ENCODE data around the gene KIAA1671. TPM values are rescaled to one million over a fixed set of nuclear protein-coding genes. Genes with fewer than 3 reads are reported as not detected.

Gene KIAA1671
- total and polyA plus RNA-seq, 4 donors = 21.7 to 55.2 (median 25.8) TPM

DNA sequence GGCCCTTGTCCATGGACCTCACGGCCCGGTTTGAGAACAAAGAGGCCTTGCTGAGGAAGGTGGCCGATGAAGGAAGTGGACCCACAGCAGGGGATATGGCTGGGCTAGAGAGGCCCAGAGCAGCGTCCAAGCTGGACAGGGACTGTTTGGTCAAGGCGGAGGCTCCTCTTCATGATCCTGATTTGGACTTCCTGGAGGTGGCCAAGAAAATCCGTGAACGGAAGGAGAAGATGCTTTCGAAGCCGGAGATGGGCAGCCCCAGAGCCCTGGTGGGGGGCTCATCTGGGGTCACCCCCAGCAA is 76.3 kb downstream of the KIAA1671 start:
- H3K9me3 ChIP-seq (ENCODE audit: control insufficient read depth, insufficient read depth, low read length) = no peaks in the 10 kb centered on the region
- no peak for DNase-seq (ENCODE audit: low read depth in 4 of 6, low spot score in 6 of 6)
- no peak overlapping the region for H3K4me3 ChIP-seq (ENCODE audit: low read depth, low read length)
- 82% methylated on average over 9 of the region's 9 CpGs for WGBS (ENCODE audit: insufficient coverage)
- H3K36me3 ChIP-seq (ENCODE audit: control insufficient read depth, insufficient read depth, low read length) = peaks cover 18% of the 10 kb centered on the region
- H3K4me1 ChIP-seq (ENCODE audit: control insufficient read depth, insufficient read depth, low read length) = peaks cover 27% of the 10 kb centered on the region
- no peak overlapping the region for H3K27ac ChIP-seq (ENCODE audit: low read depth, low read length)
- no peaks in the 10 kb centered on the region for H3K27me3 ChIP-seq (ENCODE audit: control insufficient read depth, insufficient read depth, low read length)

DNA sequence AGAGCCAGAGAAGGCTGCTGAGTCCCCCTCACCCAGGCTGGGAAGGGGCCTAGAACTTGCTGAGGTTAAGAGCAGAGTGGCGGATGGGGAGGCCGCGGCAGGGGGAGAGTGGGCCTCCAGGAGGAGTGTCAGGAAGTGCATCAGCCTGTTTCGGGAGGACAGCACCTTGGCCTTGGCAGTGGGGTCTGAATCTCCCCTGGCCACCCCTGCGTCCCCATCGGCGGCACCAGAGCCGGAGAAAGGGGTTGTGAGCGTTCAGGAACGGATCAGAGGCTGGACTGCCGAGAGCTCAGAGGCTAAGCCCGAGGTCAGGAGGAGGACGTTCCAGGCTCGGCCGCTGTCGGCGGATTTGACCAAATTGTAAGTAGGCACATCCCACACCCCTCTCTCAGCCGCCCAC is 76.7 kb downstream of the KIAA1671 start:
- 99% methylated on average over 13 of the region's 18 CpGs for WGBS (ENCODE audit: insufficient coverage)
- no peaks in the 10 kb centered on the region for H3K27me3 ChIP-seq (ENCODE audit: control insufficient read depth, insufficient read depth, low read length)
- no peaks in the 10 kb centered on the region for H3K9me3 ChIP-seq (ENCODE audit: control insufficient read depth, insufficient read depth, low read length)
- DNase-seq (ENCODE audit: low read depth in 4 of 6, low spot score in 6 of 6) = no peak
- no peak overlapping the region for H3K4me3 ChIP-seq (ENCODE audit: low read depth, low read length)
- no peak overlapping the region for H3K27ac ChIP-seq (ENCODE audit: low read depth, low read length)
- peaks cover 18% of the 10 kb centered on the region for H3K36me3 ChIP-seq (ENCODE audit: control insufficient read depth, insufficient read depth, low read length)
- H3K4me1 ChIP-seq (ENCODE audit: control insufficient read depth, insufficient read depth, low read length) = peaks cover 27% of the 10 kb centered on the region

DNA sequence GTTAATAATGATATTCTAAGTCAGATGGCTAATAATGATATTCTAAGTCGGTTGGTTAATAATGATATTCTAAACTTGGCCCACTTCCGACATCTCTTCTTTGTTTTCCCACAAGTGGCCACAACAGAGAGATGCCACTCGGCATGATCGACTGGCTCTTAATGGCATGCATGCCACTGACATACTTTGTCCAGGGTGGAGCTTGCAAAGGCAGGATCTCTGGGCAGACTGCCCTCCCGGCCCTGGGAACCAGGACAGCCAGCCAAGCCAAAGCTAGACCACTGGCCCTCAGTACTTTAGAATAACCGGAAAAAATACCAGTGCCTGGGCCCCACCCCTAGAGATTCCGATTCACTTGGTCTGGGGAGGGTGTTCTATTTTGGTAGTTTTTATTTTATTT is 78.1 kb downstream of the KIAA1671 start:
- Histone ChIP-seq H3K36me3 (ENCODE audit: control insufficient read depth, insufficient read depth, low read length) (peaks cover 18% of the 10 kb centered on the region), H3K4me1 (ENCODE audit: control insufficient read depth, insufficient read depth, low read length) (peaks cover 24% of the 10 kb centered on the region), H3K9me3 (ENCODE audit: control insufficient read depth, insufficient read depth, low read length) (no peaks in the 10 kb centered on the region), H3K4me3 (ENCODE audit: low read depth, low read length) (no peak overlapping the region), H3K27me3 (ENCODE audit: control insufficient read depth, insufficient read depth, low read length) (no peaks in the 10 kb centered on the region), H3K27ac (ENCODE audit: low read depth, low read length) (no peak overlapping the region)
- peak in 3 of 6 donors; percentile 20 to 69 (median 39) for DNase-seq (ENCODE audit: low read depth in 4 of 6, low spot score in 6 of 6)
- WGBS (ENCODE audit: insufficient coverage) = 40% methylated on average over 3 of the region's 7 CpGs

DNA sequence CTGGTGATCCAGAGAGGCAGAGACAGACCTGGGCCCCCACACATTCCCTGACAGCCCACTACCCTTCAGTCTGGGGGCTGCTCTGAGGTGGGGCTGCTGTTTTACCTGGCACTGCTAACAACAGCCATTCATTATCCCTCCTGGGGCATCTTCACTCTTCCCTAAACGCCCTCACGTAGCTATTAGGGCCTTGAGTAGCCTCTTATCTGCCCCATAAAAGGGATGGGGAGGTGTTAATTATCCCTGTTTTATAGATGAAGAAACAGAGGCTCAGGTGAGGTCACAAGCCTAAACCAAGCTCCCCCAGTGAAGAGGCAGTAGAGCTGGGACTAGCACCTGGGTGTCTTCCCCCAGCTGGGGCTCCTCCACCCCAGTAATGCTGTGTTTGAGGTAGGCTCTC is 79.5 kb downstream of the KIAA1671 start:
- Histone ChIP-seq H3K27me3 (ENCODE audit: control insufficient read depth, insufficient read depth, low read length) (no peaks in the 10 kb centered on the region), H3K4me3 (ENCODE audit: low read depth, low read length) (no peak overlapping the region), H3K36me3 (ENCODE audit: control insufficient read depth, insufficient read depth, low read length) (peaks cover 18% of the 10 kb centered on the region), H3K4me1 (ENCODE audit: control insufficient read depth, insufficient read depth, low read length) (peaks cover 20% of the 10 kb centered on the region), H3K9me3 (ENCODE audit: control insufficient read depth, insufficient read depth, low read length) (no peaks in the 10 kb centered on the region), H3K27ac (ENCODE audit: low read depth, low read length) (no peak overlapping the region)
- DNase-seq (ENCODE audit: low read depth in 4 of 6, low spot score in 6 of 6) = no peak
- no CpG with 5 or more reads among the region's 2 CpGs for WGBS (ENCODE audit: insufficient coverage)

DNA sequence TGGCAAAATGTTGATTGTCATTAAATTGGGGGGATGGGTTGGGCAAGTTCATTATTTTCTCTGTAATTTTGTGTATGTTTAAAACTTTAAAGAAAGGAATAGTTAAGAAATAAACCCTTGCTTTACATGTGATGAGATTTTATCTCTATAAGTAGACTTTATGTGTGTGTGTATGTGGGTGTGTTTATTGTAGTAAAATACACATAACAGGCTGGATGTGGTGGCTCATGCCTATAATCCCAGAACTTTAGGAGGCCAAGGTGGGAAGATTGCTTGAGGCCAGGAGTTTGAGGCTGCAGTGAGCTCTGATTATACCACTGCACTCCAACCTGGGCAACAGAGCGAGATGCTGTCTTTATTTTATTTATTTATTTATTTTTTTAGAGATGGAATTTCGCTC is 83.2 kb downstream of the KIAA1671 start:
- H3K4me3 ChIP-seq (ENCODE audit: low read depth, low read length) = no peak overlapping the region
- no CpG with 5 or more reads among the region's 2 CpGs for WGBS (ENCODE audit: insufficient coverage)
- H3K4me1 ChIP-seq (ENCODE audit: control insufficient read depth, insufficient read depth, low read length) = peaks cover 9% of the 10 kb centered on the region
- H3K9me3 ChIP-seq (ENCODE audit: control insufficient read depth, insufficient read depth, low read length) = no peaks in the 10 kb centered on the region
- no peak overlapping the region for H3K27ac ChIP-seq (ENCODE audit: low read depth, low read length)
- no peak for DNase-seq (ENCODE audit: low read depth in 4 of 6, low spot score in 6 of 6)
- no peaks in the 10 kb centered on the region for H3K27me3 ChIP-seq (ENCODE audit: control insufficient read depth, insufficient read depth, low read length)
- peaks cover 18% of the 10 kb centered on the region for H3K36me3 ChIP-seq (ENCODE audit: control insufficient read depth, insufficient read depth, low read length)

DNA sequence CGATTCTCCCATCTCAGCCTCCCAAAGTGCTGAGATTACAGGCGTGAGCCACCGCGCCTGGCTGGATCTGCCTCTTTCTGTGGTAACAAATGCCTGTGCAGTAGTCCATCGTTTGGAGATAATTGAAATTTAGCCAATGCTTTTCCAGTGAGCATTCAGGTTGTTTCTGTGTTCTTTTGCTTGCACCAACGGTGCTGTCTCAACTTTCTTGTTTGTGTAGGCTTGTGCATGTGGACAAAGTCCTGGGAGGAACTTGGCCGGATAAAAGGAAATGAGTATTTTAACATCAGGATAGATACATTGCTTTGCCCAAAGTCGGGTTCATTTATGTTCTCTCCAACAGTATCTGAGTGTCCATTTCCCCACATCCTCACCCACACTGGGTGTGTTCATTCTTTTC is 85.7 kb downstream of the KIAA1671 start:
- no peaks in the 10 kb centered on the region for H3K27me3 ChIP-seq (ENCODE audit: control insufficient read depth, insufficient read depth, low read length)
- H3K27ac ChIP-seq (ENCODE audit: low read depth, low read length) = no peak overlapping the region
- peaks cover 25% of the 10 kb centered on the region for H3K36me3 ChIP-seq (ENCODE audit: control insufficient read depth, insufficient read depth, low read length)
- H3K9me3 ChIP-seq (ENCODE audit: control insufficient read depth, insufficient read depth, low read length) = no peaks in the 10 kb centered on the region
- 95% methylated on average over 4 of the region's 8 CpGs for WGBS (ENCODE audit: insufficient coverage)
- peaks cover 4% of the 10 kb centered on the region for H3K4me1 ChIP-seq (ENCODE audit: control insufficient read depth, insufficient read depth, low read length)
- DNase-seq (ENCODE audit: low read depth in 4 of 6, low spot score in 6 of 6) = no peak
- H3K4me3 ChIP-seq (ENCODE audit: low read depth, low read length) = no peak overlapping the region

DNA sequence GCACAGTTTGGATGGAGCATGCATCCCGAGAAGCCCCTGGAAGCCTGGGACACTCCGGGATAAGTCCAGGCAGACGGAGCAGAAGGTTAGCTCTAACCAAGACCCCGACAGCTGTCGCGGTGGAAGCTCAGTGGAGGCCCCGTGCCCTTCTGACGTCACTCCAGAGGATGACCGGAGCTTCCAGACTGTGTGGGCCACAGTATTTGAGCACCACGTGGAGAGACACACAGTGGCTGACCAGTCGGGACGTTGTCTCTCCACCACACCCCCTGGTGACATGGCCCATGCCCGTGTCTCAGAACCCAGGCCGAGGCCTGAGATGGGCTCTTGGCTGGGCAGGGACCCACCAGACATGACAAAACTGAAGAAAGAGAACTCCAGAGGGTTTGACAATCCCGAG is 86.3 kb downstream of the KIAA1671 start:
- no peak overlapping the region for H3K27ac ChIP-seq (ENCODE audit: low read depth, low read length)
- peaks cover 9% of the 10 kb centered on the region for H3K4me1 ChIP-seq (ENCODE audit: control insufficient read depth, insufficient read depth, low read length)
- no peak overlapping the region for H3K4me3 ChIP-seq (ENCODE audit: low read depth, low read length)
- H3K27me3 ChIP-seq (ENCODE audit: control insufficient read depth, insufficient read depth, low read length) = no peaks in the 10 kb centered on the region
- DNase-seq (ENCODE audit: low read depth in 4 of 6, low spot score in 6 of 6) = no peak
- H3K9me3 ChIP-seq (ENCODE audit: control insufficient read depth, insufficient read depth, low read length) = no peaks in the 10 kb centered on the region
- 97% methylated on average over 15 of the region's 15 CpGs for WGBS (ENCODE audit: insufficient coverage)
- H3K36me3 ChIP-seq (ENCODE audit: control insufficient read depth, insufficient read depth, low read length) = peaks cover 25% of the 10 kb centered on the region

DNA sequence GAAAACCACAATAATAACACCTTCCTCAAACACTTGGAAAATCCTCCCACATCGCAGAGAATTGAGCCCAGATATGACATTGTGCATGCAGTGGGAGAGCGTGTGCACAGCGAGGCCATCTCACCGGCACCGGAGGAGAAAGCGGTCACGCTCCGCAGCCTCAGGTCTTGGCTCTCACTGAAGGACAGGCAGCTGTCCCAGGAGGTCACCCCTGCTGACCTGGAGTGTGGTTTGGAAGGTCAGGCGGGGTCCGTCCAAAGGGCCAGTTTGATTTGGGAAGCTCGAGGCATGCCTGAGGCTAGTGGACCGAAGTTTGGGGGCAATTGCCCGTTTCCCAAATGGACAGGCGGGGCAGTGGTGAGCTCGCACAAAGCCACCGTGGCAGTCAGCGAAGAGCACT is 86.7 kb downstream of the KIAA1671 start:
- Histone ChIP-seq H3K9me3 (ENCODE audit: control insufficient read depth, insufficient read depth, low read length) (no peaks in the 10 kb centered on the region), H3K4me1 (ENCODE audit: control insufficient read depth, insufficient read depth, low read length) (peaks cover 13% of the 10 kb centered on the region), H3K4me3 (ENCODE audit: low read depth, low read length) (no peak overlapping the region), H3K27ac (ENCODE audit: low read depth, low read length) (no peak overlapping the region), H3K36me3 (ENCODE audit: control insufficient read depth, insufficient read depth, low read length) (peaks cover 25% of the 10 kb centered on the region), H3K27me3 (ENCODE audit: control insufficient read depth, insufficient read depth, low read length) (no peaks in the 10 kb centered on the region)
- 90% methylated on average over 17 of the region's 17 CpGs for WGBS (ENCODE audit: insufficient coverage)
- DNase-seq (ENCODE audit: low read depth in 4 of 6, low spot score in 6 of 6) = no peak

DNA sequence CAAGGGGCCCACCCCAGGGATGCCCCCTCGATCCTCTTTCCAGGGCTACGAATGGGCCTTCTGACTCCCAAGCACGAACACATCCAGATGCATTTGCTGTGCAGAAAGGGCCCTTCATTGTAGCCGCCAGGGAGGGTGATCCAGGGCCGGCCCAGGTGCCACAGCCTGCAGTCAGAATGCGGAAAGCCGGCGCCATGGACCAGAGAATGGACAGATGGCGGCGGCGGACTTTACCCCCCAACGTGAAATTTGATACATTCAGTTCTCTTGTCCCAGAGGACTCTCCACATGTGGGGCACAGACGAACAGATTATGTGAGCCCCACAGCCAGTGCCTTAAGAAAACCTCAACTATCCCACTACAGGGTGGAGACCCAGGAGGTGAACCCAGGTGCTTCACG is 87.2 kb downstream of the KIAA1671 start:
- no peaks in the 10 kb centered on the region for H3K9me3 ChIP-seq (ENCODE audit: control insufficient read depth, insufficient read depth, low read length)
- DNase-seq (ENCODE audit: low read depth in 4 of 6, low spot score in 6 of 6) = no peak
- 92% methylated on average over 13 of the region's 14 CpGs for WGBS (ENCODE audit: insufficient coverage)
- no peak overlapping the region for H3K4me3 ChIP-seq (ENCODE audit: low read depth, low read length)
- H3K36me3 ChIP-seq (ENCODE audit: control insufficient read depth, insufficient read depth, low read length) = peaks cover 25% of the 10 kb centered on the region
- no peaks in the 10 kb centered on the region for H3K27me3 ChIP-seq (ENCODE audit: control insufficient read depth, insufficient read depth, low read length)
- H3K27ac ChIP-seq (ENCODE audit: low read depth, low read length) = no peak overlapping the region
- peaks cover 18% of the 10 kb centered on the region for H3K4me1 ChIP-seq (ENCODE audit: control insufficient read depth, insufficient read depth, low read length)

DNA sequence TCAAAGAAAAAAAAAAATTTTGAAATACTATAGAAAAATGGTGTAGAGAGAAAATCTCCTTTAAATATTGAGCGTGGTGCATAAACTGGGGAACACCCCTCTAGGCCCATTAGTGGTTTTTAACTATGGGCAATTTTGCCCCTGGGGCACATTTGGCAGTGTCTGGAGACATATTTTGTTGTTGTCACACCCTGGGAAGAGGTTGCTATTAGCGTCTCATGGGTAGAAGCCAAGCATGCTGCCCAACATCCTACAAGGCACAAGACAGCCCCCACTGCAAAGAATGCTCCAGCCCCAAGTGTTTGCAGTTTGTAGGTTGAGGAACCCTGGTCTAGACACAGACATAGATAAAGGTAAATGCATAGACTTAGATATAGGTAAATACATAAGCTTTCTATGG is 92.6 kb downstream of the KIAA1671 start:
- no peaks in the 10 kb centered on the region for H3K27me3 ChIP-seq (ENCODE audit: control insufficient read depth, insufficient read depth, low read length)
- H3K36me3 ChIP-seq (ENCODE audit: control insufficient read depth, insufficient read depth, low read length) = peaks cover 16% of the 10 kb centered on the region
- DNase-seq (ENCODE audit: low read depth in 4 of 6, low spot score in 6 of 6) = peak in 2 of 6 donors; percentile 37 to 58
- WGBS (ENCODE audit: insufficient coverage) = no CpG with 5 or more reads among the region's 2 CpGs
- no peaks in the 10 kb centered on the region for H3K9me3 ChIP-seq (ENCODE audit: control insufficient read depth, insufficient read depth, low read length)
- H3K27ac ChIP-seq (ENCODE audit: low read depth, low read length) = no peak overlapping the region
- no peak overlapping the region for H3K4me3 ChIP-seq (ENCODE audit: low read depth, low read length)
- peaks cover 27% of the 10 kb centered on the region for H3K4me1 ChIP-seq (ENCODE audit: control insufficient read depth, insufficient read depth, low read length)
